NCI-H128 (cell line): Measurements from ENCODE around the gene SV2B.

Source experiments
- DNase-seq: peaks from one replicate; lab custom pipeline; 2025; ENCODE audit not compliant: unreplicated experiment; lab: John Stamatoyannopoulos, UW

Gene SV2B

GRCh38 chr15:91102546-91103330 is 2.7 kb downstream of the SV2B start:
- DNase-seq, result no peak

GRCh38 chr15:91104111-91104510 is 4.1 kb downstream of the SV2B start:
- no peak for DNase-seq

DNA sequence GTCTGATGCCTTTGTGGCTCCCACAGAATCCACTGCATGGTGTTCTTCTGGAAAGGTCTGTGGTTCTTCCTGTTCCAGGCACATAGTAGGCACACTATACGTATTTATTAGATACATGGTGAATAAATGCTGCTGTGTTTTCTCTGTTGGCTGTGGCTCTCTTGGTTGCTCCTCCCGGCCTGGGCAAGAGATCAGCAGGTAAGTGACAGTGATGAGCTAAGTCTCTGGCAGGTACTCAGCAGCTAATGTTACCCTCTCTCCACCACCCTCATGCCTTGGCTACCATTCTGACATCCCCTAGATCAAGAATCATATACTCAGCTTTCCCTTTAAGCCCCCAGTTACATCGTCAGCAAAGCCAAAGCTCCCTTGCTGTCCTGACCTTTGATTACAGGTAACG is 8.4 kb downstream of the SV2B start:
- no peak for DNase-seq

GRCh38 chr15:91109885-91110284 is 9.8 kb downstream of the SV2B start:
- no peak for DNase-seq

- DNase-seq, result no peak
Observed at GRCh38 chr15:91110407-91110806, 10.3 kb downstream of the SV2B start.

GRCh38 chr15:91113030-91113429 is 13.0 kb downstream of the SV2B start:
- DNase-seq, result no peak

- DNase-seq, result no peak
Observed at GRCh38 chr15:91114301-91114700, 14.2 kb downstream of the SV2B start.

- no peak for DNase-seq
Observed at GRCh38 chr15:91116113-91117067, 16.3 kb downstream of the SV2B start.

DNA sequence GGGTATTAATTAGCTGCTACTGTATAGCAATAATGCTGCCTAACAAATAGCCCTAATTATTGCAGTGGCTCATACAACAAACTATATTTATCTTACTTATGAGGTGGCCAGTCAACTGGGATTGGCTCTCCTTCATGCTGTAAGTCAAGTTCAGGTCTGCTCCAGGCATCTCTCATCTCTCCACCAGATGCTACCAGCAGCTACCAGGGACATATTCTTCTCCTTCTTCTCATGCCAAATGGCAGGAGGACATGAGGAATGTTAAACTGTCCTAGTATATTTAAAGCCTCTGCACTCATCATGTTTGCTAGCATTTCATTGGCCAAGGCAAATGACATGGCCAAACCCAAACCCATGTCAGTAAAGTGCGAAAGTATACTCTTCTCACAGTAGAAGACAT is 17.3 kb downstream of the SV2B start:
- no peak for DNase-seq

DNA sequence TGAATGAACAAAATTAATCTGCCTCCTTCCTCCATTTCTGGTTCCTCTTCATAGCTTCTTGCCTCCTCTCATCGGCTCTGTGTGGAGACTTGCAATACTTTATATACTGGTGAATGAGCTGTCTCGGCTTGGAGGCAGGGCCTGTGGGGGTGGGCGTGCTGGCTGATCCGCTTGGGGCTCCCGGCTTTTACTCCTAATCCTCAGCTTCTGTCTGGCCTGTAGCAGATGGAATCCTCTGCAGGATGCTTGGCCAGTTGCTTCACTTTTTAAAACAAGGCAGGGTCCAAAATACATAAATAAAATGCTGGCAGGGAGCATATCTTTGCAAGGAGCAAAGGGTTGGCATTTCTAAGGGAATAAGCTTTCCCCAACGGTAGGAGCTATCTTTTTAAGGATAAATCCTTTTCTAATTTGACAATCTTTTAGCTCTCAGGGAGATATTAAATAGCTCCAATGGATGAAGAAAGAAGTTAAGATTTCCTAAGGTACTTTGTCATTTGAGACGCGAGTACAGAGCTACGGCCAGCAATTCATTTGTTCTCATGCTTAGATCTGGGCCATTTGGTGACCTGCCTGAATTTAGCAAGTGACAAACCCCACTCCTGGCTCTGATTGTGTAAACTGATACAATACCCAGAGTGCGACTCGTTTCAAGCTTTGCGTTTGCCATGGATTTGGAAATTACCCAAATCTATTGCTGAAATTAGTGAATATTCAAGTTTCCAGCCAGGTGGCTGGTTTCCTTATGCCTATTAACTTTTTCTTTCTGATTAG is 18.9 kb downstream of the SV2B start:
- no peak for DNase-seq

GRCh38 chr15:91122296-91122695 is 22.2 kb downstream of the SV2B start:
- no peak for DNase-seq

DNA sequence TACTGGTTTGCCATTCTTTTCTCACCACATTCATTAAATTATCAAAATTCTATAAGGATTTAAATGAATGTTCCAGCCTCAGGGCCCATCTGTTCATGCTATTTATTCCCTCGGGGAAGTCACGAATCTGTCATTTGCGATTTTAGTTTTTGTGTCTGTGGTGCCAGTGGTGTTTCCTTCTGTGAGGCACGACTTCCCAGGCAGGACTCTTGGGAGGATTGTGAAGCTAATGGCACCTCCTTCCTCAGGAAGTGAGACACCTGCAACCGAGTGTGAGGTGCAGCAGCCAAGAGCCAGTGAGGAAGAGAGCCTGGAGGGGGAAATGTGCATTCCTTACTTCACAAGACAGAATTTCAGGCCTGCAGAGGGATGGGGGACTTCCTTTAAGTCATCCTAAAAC is 24.1 kb downstream of the SV2B start:
- no peak for DNase-seq

DNA sequence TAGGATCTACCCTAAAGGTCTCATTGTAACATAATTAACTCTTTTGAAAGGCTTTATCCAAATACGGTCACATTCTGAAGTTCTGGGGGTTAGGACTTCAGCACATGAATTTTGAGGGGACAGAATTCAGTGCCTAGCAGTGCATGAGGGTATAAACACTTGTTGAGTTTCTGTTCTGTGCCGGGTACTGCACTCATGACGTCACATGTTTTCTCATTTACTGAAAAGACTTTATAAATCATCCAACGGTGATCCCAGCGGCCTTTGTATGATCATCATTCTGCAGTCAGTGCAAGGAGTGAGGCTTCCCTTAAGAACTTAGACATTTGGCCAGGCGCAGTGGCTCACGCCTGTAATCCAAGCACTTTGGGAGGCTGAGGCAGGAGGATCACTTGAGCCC is 25.1 kb downstream of the SV2B start:
- DNase-seq, result no peak

GRCh38 chr15:91126080-91126479 is 26.0 kb downstream of the SV2B start:
- no peak for DNase-seq

- DNase-seq, result no peak
Observed at GRCh38 chr15:91127236-91127955, 27.3 kb downstream of the SV2B start.

- DNase-seq, result no peak
Observed at GRCh38 chr15:91128016-91128415, 28.0 kb downstream of the SV2B start.

DNA sequence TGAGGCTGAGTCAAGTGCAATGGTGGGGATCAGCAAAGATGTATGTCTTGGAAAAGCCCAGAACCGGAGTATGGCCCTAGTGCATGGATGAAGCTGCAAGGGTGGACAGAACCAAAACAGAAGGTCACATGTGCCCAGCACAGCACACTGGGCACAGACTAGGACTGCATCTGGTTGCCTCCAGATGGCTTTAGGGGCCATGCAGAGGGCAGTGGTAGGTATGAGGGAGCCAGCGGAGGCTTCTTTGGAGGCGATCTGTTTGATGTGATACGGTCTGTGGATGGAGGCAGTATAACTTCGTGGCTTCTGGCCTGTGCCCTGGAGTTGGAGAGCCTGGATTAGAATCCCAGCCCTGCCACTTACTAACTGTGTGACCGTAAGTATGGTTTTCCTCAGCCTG is 29.4 kb downstream of the SV2B start:
- no peak for DNase-seq

- DNase-seq, result no peak
Observed at GRCh38 chr15:91132079-91132478, 32.0 kb downstream of the SV2B start.

- DNase-seq, result no peak
Observed at GRCh38 chr15:91133511-91133910, 33.5 kb downstream of the SV2B start.

DNA sequence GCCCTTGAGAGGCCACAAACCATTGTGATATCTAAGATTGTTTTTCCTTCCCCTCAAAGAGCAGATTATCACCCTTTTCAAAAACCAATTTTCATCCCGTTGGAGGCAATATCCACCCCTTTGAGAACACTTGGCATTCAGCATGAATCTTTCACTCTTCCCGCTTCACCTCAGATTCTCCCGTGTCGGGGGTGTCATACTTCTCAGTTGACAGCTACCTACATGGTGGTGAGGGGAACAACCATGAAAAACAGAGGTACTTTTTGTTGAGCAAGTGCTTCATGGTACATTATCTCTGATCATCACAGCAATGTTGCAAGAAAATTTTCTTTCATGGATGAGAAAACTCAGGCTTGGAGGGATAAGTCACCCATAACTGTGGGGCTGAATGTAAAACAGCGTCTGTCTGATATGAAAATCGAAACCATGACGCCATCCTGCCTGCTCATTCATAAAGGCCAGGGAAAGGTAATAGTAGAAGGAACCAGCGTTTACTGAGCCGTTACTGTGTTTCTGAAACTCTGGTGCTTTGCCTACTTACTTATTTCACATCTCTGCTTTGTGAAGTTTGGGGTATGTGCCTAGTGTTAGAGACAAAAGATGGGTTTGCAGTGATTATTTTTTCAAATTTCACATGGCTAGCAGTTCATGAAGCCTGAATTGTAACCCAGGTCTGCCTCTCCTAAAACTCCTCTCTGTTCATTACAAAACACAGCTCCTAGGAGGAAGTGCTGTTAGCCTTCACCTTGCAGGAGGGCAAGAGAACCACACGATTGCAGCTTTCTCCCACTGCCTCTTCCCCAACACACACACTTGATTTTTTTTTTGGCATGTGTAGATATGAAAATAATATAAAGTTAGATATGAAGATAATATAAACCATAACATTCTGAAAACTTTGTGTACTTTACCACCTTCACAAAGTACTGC is 35.4 kb downstream of the SV2B start:
- no peak for DNase-seq
